A673 (cell line): ENCODE data around the gene S100A4. TPM values are rescaled to one million over a fixed set of nuclear protein-coding genes. Genes with fewer than 3 reads are reported as not detected.
A peak's percentile ranks its signal among the peaks of the same experiment; 100 is the strongest.

ENCODE experiments used
- BruUV-seq: library from RNA; stranded (reverse); fragments of 400-500 nt; replicated peaks from 2 replicates; lab custom pipeline; 2021; lab: Mats Ljungman, UMichigan
- CTCF ChIA-PET: fragments of 300-600 bp; sonication (Branson Sonifier 250); formaldehyde crosslinking; loops from one replicate; lab custom pipeline; 2022; ENCODE audit warnings: antibody characterized with exemption; lab: Charles Lee
- POLR2A ChIA-PET: fragments of 300-600 bp; sonication (Branson Sonifier 250); formaldehyde crosslinking; loops from one replicate; lab custom pipeline; 2022; ENCODE audit warnings: antibody characterized with exemption; ENCODE audit not compliant: low non-redundant PET; lab: Charles Lee
- DNase-seq: peaks from one replicate; pipeline ENCODE4 v3.0.0-alpha.2; 2015; ENCODE audit warnings: low spot score
- H3K27ac ChIP-seq: fragments of 200-600 bp; sonication (generic); 2 replicates; pipeline ENCODE4 v1.5.1; 2016; ENCODE audit warnings: mixed run types, low read depth, mild to moderate bottlenecking, mixed read lengths, antibody characterized with exemption, low read length; ENCODE audit not compliant: poor library complexity, severe bottlenecking
- H3K27me3 ChIP-seq: fragments of 200-600 bp; sonication (generic); replicated peaks from 2 replicates; pipeline ENCODE4 v1.6.1; 2017; ENCODE audit warnings: mixed run types, low read depth, mild to moderate bottlenecking, mixed read lengths, antibody characterized with exemption, low read length; ENCODE audit not compliant: insufficient read depth, poor library complexity
- H3K36me3 ChIP-seq: fragments of 200-600 bp; sonication (generic); 2 replicates; pipeline ENCODE4 v1.6.1; 2016; ENCODE audit warnings: mixed run types, mild to moderate bottlenecking, mixed read lengths, antibody characterized with exemption, low read length; ENCODE audit not compliant: insufficient read depth, poor library complexity, severe bottlenecking
- H3K4me1 ChIP-seq: fragments of 200-600 bp; sonication (generic); 2 replicates; pipeline ENCODE4 v1.6.1; 2017; ENCODE audit warnings: mixed run types, mild to moderate bottlenecking, mixed read lengths, antibody characterized with exemption, low read length; ENCODE audit not compliant: insufficient read depth, poor library complexity, severe bottlenecking
- H3K4me3 ChIP-seq: fragments of 200-600 bp; sonication (generic); 2 replicates; pipeline ENCODE4 v1.5.1; 2016; ENCODE audit warnings: low read depth, mixed run types, mild to moderate bottlenecking, mixed read lengths, low read length; ENCODE audit not compliant: poor library complexity, severe bottlenecking
- H3K9me3 ChIP-seq: fragments of 200-600 bp; sonication (generic); 2 replicates; pipeline ENCODE4 v1.6.1; 2016; ENCODE audit warnings: mixed run types, low read depth, mild to moderate bottlenecking, mixed read lengths, antibody characterized with exemption, low read length; ENCODE audit not compliant: poor library complexity, severe bottlenecking
- EZH2 ChIP-seq: fragments of 200-600 bp; sonication (generic); IDR thresholded peaks from 2 replicates; pipeline ENCODE4 v1.6.1; 2017; ENCODE audit warnings: borderline replicate concordance, low read depth, mild to moderate bottlenecking, mixed read lengths, antibody characterized with exemption, low read length; ENCODE audit not compliant: poor library complexity, severe bottlenecking
- intact Hi-C: fragments of 100-400 bp; cut with micrococcal nuclease; formaldehyde crosslinking; loops from one replicate; pipeline ENCODE4 v1.10.0; 2022; ENCODE audit not compliant: unreplicated experiment
- total RNA-seq: library from RNA; stranded (reverse); gene quantifications from 2 replicates; pipeline ENCODE4 v1.2.3, GENCODE V29; 2021
- TF ChIP-seq, protein P1 (sequence below): fragments of 300-800, 200-600 bp; sonication (generic); conservative IDR thresholded peaks from 2 replicates; pipeline ENCODE4 v1.5.1; 2017; ENCODE audit warnings: low read depth, mild to moderate bottlenecking, antibody characterized with exemption, low read length, moderate library complexity, mixed read lengths

S100A4 gene
- total RNA-seq, 1 experiment from 2014 or later = 20.0 TPM

DNA sequence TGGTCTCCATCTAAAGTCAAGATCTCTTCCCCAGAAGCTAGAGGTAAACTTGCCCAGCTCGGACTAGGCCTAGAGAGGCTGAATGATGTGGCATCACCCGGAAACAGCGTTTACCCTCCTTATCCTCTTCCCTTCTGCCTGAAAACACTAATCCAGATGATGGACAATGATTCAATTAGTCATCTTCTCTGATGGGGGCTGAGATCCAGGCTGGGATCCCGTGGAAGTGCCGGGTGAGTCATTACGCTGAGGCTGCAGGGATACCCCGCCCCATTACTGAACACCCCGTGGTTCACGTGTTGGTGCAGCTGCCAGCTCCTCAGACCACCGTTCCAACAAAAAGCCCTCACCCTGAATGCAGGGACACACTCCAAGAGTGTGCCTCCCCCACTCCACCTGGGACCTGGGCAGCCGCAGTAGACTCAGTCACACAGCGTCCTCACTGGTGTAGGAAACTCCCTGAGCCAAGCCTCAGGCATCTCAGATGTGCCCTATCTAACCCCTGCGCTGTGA is 11.9 kb downstream of the S100A4 start:
- peak; percentile 83 for DNase-seq
- BruUV-seq = TSS peak; percentile 40

GRCh38 chr1:153532769-153533599 is 12.6 kb downstream of the S100A4 start:
- ChIA-PET CTCF (interaction anchor here (0.6 to 1.3 kb wide), 10 partner anchors 12 to 101 kb away, joined by 3 to 14 read pairs (median 4); partner anchors contain the start of genes CHTOP and S100A13), POLR2A (interaction anchor here (0.6 kb wide), 1 partner anchor 133 kb away, joined by 4 read pairs; no protein-coding TSS in a partner anchor)
- no TSS peak for BruUV-seq
- DNase-seq = peak; percentile 94
- Histone ChIP-seq H3K27me3 (no peaks in the 10 kb centered on the region), H3K9me3 (no peaks in the 10 kb centered on the region), H3K36me3 (no peaks in the 10 kb centered on the region), H3K4me3 (peak overlapping the region; percentile 26), H3K27ac (peak overlapping the region; percentile 25), H3K4me1 (peaks cover 34% of the 10 kb centered on the region)
- TF ChIP-seq, protein P1, sequence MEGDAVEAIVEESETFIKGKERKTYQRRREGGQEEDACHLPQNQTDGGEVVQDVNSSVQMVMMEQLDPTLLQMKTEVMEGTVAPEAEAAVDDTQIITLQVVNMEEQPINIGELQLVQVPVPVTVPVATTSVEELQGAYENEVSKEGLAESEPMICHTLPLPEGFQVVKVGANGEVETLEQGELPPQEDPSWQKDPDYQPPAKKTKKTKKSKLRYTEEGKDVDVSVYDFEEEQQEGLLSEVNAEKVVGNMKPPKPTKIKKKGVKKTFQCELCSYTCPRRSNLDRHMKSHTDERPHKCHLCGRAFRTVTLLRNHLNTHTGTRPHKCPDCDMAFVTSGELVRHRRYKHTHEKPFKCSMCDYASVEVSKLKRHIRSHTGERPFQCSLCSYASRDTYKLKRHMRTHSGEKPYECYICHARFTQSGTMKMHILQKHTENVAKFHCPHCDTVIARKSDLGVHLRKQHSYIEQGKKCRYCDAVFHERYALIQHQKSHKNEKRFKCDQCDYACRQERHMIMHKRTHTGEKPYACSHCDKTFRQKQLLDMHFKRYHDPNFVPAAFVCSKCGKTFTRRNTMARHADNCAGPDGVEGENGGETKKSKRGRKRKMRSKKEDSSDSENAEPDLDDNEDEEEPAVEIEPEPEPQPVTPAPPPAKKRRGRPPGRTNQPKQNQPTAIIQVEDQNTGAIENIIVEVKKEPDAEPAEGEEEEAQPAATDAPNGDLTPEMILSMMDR = peak; percentile 98
- no peak for TF ChIP-seq EZH2
- intact Hi-C loops = loop anchor here (1.0 to 5.0 kb wide), 2 partner anchors 35 to 99 kb away; partner anchors contain the start of gene CHTOP

More for the DNA sequence above, 11.9 kb downstream of the S100A4 start:
- H3K27me3 ChIP-seq = no peaks in the 10 kb centered on the region
- peak overlapping the region; percentile 25 for H3K27ac ChIP-seq
- POLR2A ChIA-PET = interaction anchor here (0.6 kb wide), 2 partner anchors 132 to 591 kb away, joined by 4 to 16 read pairs; no protein-coding TSS in a partner anchor
- CTCF ChIA-PET = interaction anchor here (0.6 to 1.3 kb wide), 8 partner anchors 11 to 100 kb away, joined by 3 to 14 read pairs (median 4); partner anchors contain the start of genes CHTOP and S100A13
- H3K4me1 ChIP-seq = peaks cover 34% of the 10 kb centered on the region
- H3K9me3 ChIP-seq = no peaks in the 10 kb centered on the region
- TF ChIP-seq, protein P1 = no peak
- TF ChIP-seq EZH2 = no peak
- intact Hi-C loops = loop anchor here (1.0 to 5.0 kb wide), 2 partner anchors 35 to 99 kb away; partner anchors contain the start of gene CHTOP
- H3K36me3 ChIP-seq = no peaks in the 10 kb centered on the region
- H3K4me3 ChIP-seq = peak overlapping the region; percentile 26

DNA sequence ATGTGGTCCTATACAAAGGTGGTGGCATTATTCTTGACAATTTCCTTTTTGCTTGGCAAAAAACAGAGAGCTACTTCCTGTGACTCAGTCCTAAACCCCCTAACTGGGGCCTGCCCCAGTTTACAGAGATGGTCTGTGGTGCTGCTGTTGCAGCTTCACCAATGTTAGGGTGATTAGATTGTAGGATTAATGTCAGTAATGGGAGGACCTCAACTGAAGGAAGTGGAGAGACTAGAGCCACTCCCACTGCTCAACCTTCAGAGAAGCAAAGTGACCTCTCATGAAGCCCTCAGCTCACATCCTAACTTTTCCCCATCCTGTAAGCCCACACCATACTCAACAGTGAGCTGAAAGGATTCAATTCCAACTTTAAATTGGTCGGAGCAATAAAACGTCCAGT is 13.4 kb downstream of the S100A4 start:
- Histone ChIP-seq H3K4me3 (no peak overlapping the region), H3K36me3 (no peaks in the 10 kb centered on the region), H3K4me1 (peaks cover 34% of the 10 kb centered on the region), H3K27ac (no peak overlapping the region), H3K9me3 (no peaks in the 10 kb centered on the region), H3K27me3 (no peaks in the 10 kb centered on the region)
- DNase-seq = no peak
- ChIA-PET POLR2A (no interaction called here), CTCF (interaction anchor here (1.1 to 1.5 kb wide), 3 partner anchors 12 to 37 kb away, joined by 3 to 11 read pairs (median 4); no protein-coding TSS in a partner anchor)
- BruUV-seq = no TSS peak
- no peak for TF ChIP-seq EZH2
- TF ChIP-seq, protein P1 = no peak
- intact Hi-C loops = loop anchor here (5.0 kb wide), 1 partner anchor 100 kb away; the partner anchor contains the start of gene CHTOP
